HFFc6 (cell line): ENCODE data around the gene ZMYM4. TPM values are rescaled to one million over a fixed set of nuclear protein-coding genes. Genes with fewer than 3 reads are reported as not detected.

Experiments used
- DNase-seq: peaks from one replicate; pipeline ENCODE4 v3.0.0-alpha.2; 2018
- H3K27ac Mint-ChIP-seq: 2 replicates; pipeline ENCODE4 v1.8.0; 2020; ENCODE audit warnings: mild to moderate bottlenecking, mixed read lengths
- H3K27me3 Mint-ChIP-seq: 2 replicates; pipeline ENCODE4 v1.8.0; 2021; ENCODE audit warnings: mild to moderate bottlenecking, moderate library complexity, mixed read lengths; ENCODE audit not compliant: insufficient read depth
- H3K36me3 Mint-ChIP-seq: 2 replicates; pipeline ENCODE4 v1.8.0; 2021; ENCODE audit warnings: low read depth, mixed read lengths
- H3K4me1 Mint-ChIP-seq: 2 replicates; pipeline ENCODE4 v1.8.0; 2020; ENCODE audit warnings: low read depth, mixed read lengths
- H3K4me3 Mint-ChIP-seq: 2 replicates; pipeline ENCODE4 v1.8.0; 2020; ENCODE audit warnings: mild to moderate bottlenecking, moderate library complexity, mixed read lengths
- H3K9me3 Mint-ChIP-seq: 2 replicates; pipeline ENCODE4 v1.8.0; 2020; ENCODE audit warnings: mild to moderate bottlenecking, mixed read lengths
- CTCF ChIP-seq: fragments of 200-600 bp; sonication (generic); IDR thresholded peaks from 2 replicates; pipeline ENCODE4 v1.5.0; 2021; ENCODE audit warnings: antibody characterized with exemption, mild to moderate bottlenecking
- total RNA-seq, 6 experiments: library from RNA; stranded (reverse); fragmentation: NEBNext Ultra II Directional; extraction: Animal tissue kit (Norgen Biotek cat#: 25700); gene quantifications; 2 replicates in 1 of 6; 3 replicates in 5 of 6; pipeline ENCODE4 v1.2.3, GENCODE V29; 2021

Gene ZMYM4
- total RNA-seq, 6 experiments from 2014 or later, result 49.8 to 58.0 (median 52.5) TPM

GRCh38 chr1:35294809-35295208 lies 26.3 kb downstream of the ZMYM4 start:
- Mint-ChIP-seq H3K9me3 (no peaks in the 10 kb centered on the region), H3K27me3 (no peaks in the 10 kb centered on the region), H3K4me3 (no peak overlapping the region), H3K27ac (no peak overlapping the region), H3K4me1 (peaks cover 12% of the 10 kb centered on the region), H3K36me3 (peaks cover 6% of the 10 kb centered on the region; the same call in 1 of the 2 replicates)
- no peak for DNase-seq
- TF ChIP-seq CTCF, result no peak

- Mint-ChIP-seq H3K27ac (no peak overlapping the region), H3K4me1 (no peaks in the 10 kb centered on the region; the same call in 1 of the 2 replicates), H3K27me3 (no peaks in the 10 kb centered on the region), H3K9me3 (no peaks in the 10 kb centered on the region), H3K36me3 (no peaks in the 10 kb centered on the region), H3K4me3 (no peak overlapping the region)
- no peak for TF ChIP-seq CTCF
- DNase-seq, result no peak
Measured at GRCh38 chr1:35297886-35298285, 29.4 kb downstream of the ZMYM4 start.

GRCh38 chr1:35298464-35298863 lies 30.0 kb downstream of the ZMYM4 start:
- no peaks in the 10 kb centered on the region; the same call in 1 of the 2 replicates for H3K4me1 Mint-ChIP-seq
- H3K27me3 Mint-ChIP-seq, result no peaks in the 10 kb centered on the region
- H3K27ac Mint-ChIP-seq, result no peak overlapping the region; the same call in 1 of the 2 replicates
- TF ChIP-seq CTCF, result peak; percentile 69
- no peaks in the 10 kb centered on the region for H3K9me3 Mint-ChIP-seq
- peak; percentile 21 for DNase-seq
- H3K4me3 Mint-ChIP-seq, result no peak overlapping the region
- no peaks in the 10 kb centered on the region for H3K36me3 Mint-ChIP-seq

GRCh38 chr1:35300376-35300775 lies 31.9 kb downstream of the ZMYM4 start:
- no peak for DNase-seq
- no peaks in the 10 kb centered on the region for H3K27me3 Mint-ChIP-seq
- H3K36me3 Mint-ChIP-seq, result 0 out of 2 replicates have a peak, but pooled peaks cover 5% of the 10 kb centered on the region
- no peak overlapping the region for H3K4me3 Mint-ChIP-seq
- TF ChIP-seq CTCF, result peak; percentile 21; the same call in 1 of the 2 replicates
- H3K9me3 Mint-ChIP-seq, result no peaks in the 10 kb centered on the region
- no peaks in the 10 kb centered on the region; the same call in 1 of the 2 replicates for H3K4me1 Mint-ChIP-seq
- no peak overlapping the region for H3K27ac Mint-ChIP-seq

GRCh38 chr1:35301674-35302392 lies 33.3 kb downstream of the ZMYM4 start:
- DNase-seq, result no peak
- no peaks in the 10 kb centered on the region for H3K27me3 Mint-ChIP-seq
- H3K4me3 Mint-ChIP-seq, result no peak overlapping the region
- TF ChIP-seq CTCF, result no peak
- peaks cover 13% of the 10 kb centered on the region for H3K4me1 Mint-ChIP-seq
- H3K9me3 Mint-ChIP-seq, result no peaks in the 10 kb centered on the region
- H3K36me3 Mint-ChIP-seq, result peaks cover 11% of the 10 kb centered on the region; the same call in 1 of the 2 replicates
- H3K27ac Mint-ChIP-seq, result no peak overlapping the region
